ENCODE measurements around the gene XPC. TPM values are rescaled to one million over a fixed set of nuclear protein-coding genes. Genes with fewer than 3 reads are reported as not detected.

XPC gene
- total RNA-seq, 1 experiment from 2014 or later = 15.1 TPM

DNA sequence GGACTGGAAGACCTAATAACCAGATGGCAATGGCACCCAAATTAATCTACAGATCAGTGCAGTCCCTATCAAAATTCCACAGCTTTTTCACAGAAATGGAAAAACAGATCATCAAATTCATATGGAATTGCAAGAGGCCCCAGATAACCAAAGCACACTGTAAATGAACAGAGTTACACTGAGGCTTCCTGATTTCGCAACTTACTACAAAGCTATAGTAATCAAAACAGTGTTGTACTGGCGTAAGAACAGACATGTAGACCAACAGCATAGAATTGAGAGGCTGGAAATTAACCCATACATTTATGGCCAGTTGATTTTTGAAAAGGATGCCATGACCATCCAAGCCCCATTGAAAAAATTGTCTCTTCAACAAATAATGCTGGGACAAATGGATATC is 16.2 kb downstream of the XPC start:
- ChIA-PET CTCF (no interaction called here), POLR2A (no interaction called here)
- no peaks in the 10 kb centered on the region; the same call in 1 of the 2 replicates for H3K9me3 ChIP-seq (ENCODE audit: control insufficient read depth, insufficient read depth, low read depth, low read length)
- no peak for TF ChIP-seq REST (IDR thresholded peaks at IDR 0.05; ENCODE audit: insufficient read depth in 1 of 2, low read depth in 2 of 2, low read length in 1 of 2)
- ATAC-seq (no peak), DNase-seq (ENCODE audit: low read depth, low spot score) (no peak)
- no peak overlapping the region for H3K4me3 ChIP-seq (ENCODE audit: low read depth in 2 of 2, low read length in 2 of 2)
- in situ Hi-C loops (cut with HindIII; ENCODE audit: low pct_unique_long_range_greater_than_20kb, low sequenced_read_pairs) = no loop called here
- H3K27me3 ChIP-seq (ENCODE audit: control insufficient read depth, insufficient read depth, low read length) = no peaks in the 10 kb centered on the region
- BruUV-seq (replicated peaks) = no TSS peak
- intact Hi-C loops (cut with micrococcal nuclease; ENCODE audit: unreplicated experiment) = no loop called here
- H3K36me3 ChIP-seq (ENCODE audit: control insufficient read depth, insufficient read depth, low read length) = peaks cover 6% of the 10 kb centered on the region; the same call in 1 of the 2 replicates
- H3K27ac ChIP-seq (ENCODE audit: low read length) = no peak overlapping the region
- H3K4me1 ChIP-seq (ENCODE audit: control insufficient read depth, insufficient read depth, low read length) = no peaks in the 10 kb centered on the region

GRCh38 chr3:14161282-14161681 is 17.1 kb downstream of the XPC start:
- Histone ChIP-seq H3K9me3 (ENCODE audit: control insufficient read depth, insufficient read depth, low read depth, low read length) (no peaks in the 10 kb centered on the region; the same call in 1 of the 2 replicates), H3K36me3 (ENCODE audit: control insufficient read depth, insufficient read depth, low read length) (peaks cover 6% of the 10 kb centered on the region; the same call in 1 of the 2 replicates), H3K4me3 (ENCODE audit: low read depth in 2 of 2, low read length in 2 of 2) (no peak overlapping the region), H3K27me3 (ENCODE audit: control insufficient read depth, insufficient read depth, low read length) (no peaks in the 10 kb centered on the region), H3K4me1 (ENCODE audit: control insufficient read depth, insufficient read depth, low read length) (no peaks in the 10 kb centered on the region), H3K27ac (ENCODE audit: low read length) (no peak overlapping the region)
- TF ChIP-seq CTCF (IDR thresholded peaks at IDR 0.05) (no peak), POLR2AphosphoS5 (IDR thresholded peaks at IDR 0.05; ENCODE audit: low read depth, low read length) (no peak), SIN3A (IDR thresholded peaks at IDR 0.05; ENCODE audit: borderline replicate concordance, insufficient read depth, low read depth, low read length) (no peak), TCF7L2 (IDR thresholded peaks at IDR 0.05; ENCODE audit: low read depth, low read length) (no peak), REST (IDR thresholded peaks at IDR 0.05; ENCODE audit: insufficient read depth in 1 of 2, low read depth in 2 of 2, low read length in 1 of 2) (no peak)
- DNase-seq (ENCODE audit: low read depth, low spot score) = no peak
- no peak for ATAC-seq
- POLR2A ChIA-PET = no interaction called here
- BruUV-seq (replicated peaks) = no TSS peak
- CTCF ChIA-PET = no interaction called here
- in situ Hi-C loops (cut with HindIII; ENCODE audit: low pct_unique_long_range_greater_than_20kb, low sequenced_read_pairs) (no loop called here), intact Hi-C loops (cut with micrococcal nuclease; ENCODE audit: unreplicated experiment) (no loop called here)
